CD4-positive, alpha-beta T cell treated with Interleukin-2 at 100 ng/mL for 4 hours (primary cell): ENCODE measurements around the gene SHB.
A peak's percentile ranks its signal among the peaks of the same experiment; 100 is the strongest.
"Not testable (repeated sequence)": the region's sequence is repeated elsewhere in the genome, so short reads cannot be mapped to it uniquely, and the experiment has no call there.

Experiments used
- DNase-seq: peaks from one replicate; pipeline ENCODE4 v3.0.0-alpha.2; 2020; ENCODE audit warnings: low spot score

Gene SHB

DNA sequence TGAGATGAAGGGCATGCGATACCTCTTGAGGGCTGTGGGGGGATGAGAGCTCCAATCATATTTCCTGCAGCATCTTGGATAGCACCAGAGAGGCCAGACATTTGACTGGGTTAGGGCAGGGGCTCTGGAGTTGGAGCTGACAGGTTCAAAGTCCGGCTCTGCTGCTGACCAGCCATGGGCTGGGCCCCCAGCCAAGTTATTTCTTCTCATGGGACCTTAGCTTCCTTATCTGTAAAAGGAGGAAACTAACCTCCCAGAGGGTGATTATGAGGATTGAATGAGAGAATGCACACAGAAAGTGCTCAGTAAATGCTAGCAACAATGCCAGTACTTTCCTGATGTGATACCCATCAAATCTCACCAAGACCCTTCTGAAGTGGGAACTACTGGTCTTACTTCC, 99.9 kb downstream of the SHB start:
- DNase-seq, result no peak

DNA sequence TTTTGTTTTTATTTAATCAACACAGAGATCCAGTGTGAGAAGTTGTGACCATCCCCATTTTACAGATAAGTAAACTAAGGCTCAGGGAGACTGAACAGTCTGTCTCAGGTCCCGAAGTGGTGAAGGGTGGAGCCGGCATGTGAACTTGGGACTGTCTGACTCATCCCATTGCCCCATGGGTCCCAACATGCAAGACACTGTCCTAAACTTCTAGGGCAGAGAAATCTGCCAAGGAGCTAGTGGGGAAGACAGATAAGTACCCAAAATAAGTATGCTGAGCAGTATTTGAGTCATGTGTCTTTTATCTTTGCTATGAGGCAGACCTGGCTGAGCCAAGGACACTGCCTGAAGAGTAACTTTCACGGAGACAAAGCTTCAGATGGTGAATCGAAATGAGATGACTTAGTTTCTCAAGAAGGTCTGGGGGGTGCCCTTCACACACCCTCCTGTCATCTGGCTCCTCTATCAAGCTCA, 100.8 kb downstream of the SHB start:
- no peak for DNase-seq

DNA sequence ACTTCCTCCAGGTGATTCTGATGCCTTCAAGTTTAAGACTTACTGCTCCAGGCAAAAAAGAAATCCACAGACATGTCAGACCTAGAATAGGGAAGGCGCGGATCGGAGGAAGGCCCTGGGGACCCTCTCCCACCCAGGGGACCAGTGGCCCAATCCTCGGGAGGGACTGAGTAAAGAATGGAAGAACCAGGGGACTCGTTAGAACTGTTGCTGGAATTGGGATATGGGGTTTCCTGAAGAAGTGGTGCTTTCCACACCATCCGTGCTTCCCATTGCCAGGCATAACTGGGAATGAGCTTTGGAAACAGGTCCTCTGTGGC, 101.3 kb downstream of the SHB start:
- DNase-seq, result no peak

DNA sequence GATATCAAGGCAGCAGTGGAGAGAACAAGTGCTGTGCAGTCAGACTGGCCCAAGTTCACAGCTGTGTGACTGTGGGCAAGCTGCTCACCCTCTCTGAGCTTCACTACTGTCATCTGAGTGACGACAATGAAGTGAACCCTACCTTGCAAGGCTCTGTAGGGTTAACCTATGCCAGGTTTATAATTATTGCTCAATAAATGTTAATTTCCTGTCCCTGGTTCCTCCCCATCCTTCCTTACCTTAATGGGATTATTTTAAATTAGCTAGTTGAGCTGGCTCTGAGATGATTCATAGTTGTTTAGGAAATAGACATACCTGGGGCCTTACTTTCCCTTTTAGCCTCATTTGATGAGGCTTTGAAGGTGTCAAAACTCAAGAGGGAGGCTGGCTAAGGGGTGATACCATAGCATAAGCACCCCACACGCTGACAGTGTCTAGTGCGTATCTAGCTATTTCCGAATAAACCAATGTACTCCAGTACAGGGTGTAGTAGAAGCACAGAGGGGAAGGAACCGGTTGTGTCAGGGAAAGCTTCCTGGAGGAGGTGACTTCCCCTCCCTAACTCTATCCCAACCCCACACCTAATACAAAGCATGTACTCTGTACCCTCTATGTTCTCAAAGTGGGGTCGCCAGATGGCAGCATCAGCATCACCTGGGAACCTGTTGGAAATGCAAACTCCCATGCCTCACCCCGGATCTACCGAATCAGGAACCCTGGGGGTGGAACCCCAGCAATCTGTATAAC, 101.8 kb downstream of the SHB start:
- DNase-seq, result no peak

DNA sequence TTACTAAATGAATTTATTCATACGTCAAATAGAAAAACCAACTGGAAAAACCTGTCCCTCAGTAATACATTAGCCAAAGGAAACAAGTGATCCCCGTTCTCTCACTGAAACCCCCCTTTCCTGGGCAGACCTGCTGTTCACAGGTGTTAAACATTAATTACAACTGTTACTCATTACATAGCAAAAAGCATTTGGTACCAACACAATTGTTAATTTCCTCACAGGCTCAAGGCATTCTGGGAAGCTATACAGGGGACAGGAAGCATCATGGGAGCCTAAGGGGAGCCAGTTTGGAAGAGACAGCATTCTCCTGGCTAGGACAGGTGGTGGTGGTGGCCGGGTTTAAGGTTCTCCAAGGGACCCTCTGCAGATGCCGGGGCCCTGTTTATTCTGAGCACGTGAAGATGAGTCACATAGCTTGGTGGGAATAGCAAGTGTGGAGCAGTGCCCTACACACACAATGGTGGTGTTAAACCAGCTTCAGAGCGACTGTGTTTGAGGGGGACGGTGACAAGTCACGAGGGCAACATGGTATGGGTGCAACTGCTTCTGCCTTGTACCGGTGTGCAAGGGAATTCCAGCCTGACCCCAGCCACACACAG, 102.5 kb downstream of the SHB start:
- no peak for DNase-seq

DNA sequence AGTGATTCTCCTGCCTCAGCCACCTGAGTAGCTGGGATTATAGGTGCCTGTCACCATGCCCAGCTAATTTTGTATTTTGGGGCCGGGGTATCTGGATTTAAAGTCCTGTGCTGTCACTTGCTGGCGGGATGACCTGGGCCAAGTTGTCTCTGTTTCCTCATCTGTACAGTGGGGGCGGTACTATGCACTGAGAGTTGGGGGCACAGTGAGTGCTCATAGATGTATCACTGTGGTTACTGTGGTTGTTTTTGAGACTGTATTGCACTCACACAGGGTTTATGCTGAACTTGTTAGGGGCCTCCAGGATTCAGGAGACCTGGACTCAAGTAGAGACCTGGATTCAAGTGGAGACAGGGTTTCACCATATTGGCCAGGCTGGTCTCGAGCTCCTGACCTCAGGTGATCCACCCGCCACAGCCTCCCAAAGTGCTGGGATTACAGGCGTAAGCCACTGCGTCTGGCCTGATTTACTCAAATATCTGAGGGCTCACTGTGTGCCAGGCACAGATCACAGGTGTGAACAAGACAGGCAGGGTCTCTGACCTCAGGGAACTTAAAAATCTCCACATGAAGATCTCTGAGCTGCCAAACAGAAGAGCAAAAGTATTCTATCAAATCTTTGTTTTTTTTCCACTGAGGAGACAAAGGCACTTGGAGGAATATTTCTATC, 103.2 kb downstream of the SHB start:
- not testable (repeated sequence) for DNase-seq

DNA sequence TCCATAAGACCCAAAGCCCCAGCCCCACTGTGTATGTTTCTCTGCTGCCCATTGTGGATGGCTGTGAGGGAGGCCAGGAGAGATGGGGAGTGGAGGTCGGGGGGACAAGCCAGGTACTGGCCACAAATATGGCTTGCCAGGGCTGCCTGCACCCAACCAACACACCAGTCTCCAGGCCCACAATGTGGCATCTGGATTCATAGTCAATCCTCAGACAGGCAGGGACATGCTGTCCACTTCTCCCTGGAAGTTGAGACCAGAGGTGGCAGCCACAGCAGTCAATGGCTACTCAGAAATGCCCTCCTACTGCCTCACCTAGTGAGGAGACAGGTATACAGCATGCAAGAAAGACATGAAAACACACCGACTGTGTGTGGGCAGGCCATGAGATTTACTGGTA, 103.9 kb downstream of the SHB start:
- DNase-seq, result no peak

DNA sequence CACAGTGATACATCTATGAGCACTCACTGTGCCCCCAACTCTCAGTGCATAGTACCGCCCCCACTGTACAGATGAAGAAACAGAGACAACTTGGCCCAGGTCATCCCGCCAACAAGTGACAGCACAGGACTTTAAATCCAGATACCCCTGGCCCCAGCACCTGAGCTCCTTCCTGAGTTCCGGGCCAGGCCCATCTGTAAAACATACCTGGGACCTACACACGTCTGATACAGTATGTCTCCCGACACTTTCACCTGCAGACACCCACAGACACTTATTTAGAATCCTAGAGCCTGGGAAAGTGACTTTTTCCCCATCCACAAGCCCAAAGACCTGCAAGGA, 104.3 kb downstream of the SHB start:
- no peak for DNase-seq

DNA sequence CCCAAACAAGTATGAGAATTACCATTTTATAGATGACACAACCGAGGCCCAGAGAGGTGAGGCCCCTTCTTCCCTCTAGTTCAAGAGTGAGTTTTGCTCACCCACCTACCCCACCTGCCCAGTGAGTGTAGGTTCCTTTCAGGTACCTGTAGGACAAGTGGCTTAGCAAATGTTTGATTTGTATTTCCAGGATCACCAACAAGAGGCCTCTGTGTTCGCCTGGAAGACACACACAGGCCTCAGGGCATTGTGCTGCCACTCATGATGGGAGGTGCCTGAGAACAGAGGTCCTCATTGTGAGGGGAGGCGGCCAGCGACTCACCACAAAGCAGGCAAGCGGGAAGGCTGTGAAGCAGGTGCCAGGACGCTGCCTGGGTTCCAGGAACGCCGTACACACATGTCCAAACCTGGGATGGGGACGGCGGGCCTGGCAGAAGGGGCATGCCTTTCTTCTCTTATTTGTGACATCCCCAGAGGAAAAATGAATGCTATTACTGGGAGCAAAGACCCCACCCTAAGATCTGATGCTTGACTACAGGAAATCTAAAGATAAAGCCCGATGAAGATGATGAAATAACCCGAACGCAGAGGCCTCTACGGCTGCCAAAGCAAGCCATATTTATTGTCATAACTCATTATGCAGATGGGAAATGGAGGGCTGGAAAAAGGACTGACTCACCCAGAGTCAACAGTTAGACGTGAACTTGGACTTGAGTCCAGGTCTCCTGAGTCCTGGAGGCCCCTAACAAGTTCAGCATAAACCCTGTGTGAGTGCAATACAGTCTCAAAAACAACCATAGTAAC, 104.9 kb downstream of the SHB start:
- DNase-seq, result no peak

DNA sequence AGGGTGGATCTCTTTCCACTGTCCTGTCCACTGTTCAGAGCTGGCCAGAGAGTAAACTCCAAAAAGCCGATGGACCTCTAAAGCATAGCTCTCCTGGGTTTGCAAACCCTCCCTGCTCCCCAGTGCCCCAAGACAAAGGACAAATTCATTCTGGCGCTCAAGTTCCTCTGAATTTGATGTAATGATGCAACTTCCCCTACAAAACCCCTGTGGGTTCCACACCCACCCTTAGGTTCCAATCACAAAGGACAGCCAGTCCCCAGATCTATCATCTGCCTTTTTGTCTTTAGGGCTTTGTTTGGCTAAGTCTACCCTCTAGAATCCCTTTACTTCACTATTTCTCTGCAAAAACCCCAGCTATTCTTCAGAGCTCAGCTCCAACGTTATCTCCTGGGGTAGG, 107.7 kb downstream of the SHB start:
- no peak for DNase-seq

DNA sequence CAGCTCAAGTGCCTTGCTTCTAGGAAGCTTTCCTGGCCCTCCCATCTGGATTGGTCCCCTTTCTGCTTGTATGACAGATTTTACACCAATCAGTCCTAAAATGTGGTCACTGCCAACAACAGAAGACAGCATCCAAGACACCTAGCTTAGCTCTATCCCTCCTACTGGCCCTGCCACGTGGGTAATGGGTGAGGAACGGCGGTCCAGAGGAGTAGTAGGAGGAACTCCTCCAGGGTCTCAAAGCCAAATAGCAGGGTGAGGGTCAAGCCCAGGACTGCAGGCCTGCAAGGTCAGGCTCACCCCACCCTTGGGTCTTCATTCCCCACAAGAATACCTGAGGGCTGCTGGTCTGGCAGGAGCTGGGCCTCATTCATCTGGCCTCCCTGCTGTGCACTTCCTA, 108.4 kb downstream of the SHB start:
- no peak for DNase-seq

DNA sequence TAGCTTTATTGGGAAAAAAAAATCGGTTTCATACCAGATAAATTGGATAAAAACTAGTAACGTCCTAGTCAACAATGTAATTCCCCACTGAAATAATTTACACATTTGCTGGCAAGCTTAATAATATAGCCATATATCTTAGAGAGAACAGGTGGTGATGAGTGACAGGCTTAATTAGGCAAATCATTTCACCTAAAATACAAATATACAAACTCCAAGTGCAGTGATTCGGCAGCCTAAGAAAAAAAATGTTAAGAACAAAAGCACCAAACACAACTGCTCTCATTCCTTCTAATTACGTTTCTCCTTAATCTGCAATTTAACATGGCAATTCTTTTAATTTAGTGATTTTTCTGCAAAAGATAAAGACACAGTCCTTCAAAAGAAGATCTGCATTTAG, 109.1 kb downstream of the SHB start:
- DNase-seq, result no peak

DNA sequence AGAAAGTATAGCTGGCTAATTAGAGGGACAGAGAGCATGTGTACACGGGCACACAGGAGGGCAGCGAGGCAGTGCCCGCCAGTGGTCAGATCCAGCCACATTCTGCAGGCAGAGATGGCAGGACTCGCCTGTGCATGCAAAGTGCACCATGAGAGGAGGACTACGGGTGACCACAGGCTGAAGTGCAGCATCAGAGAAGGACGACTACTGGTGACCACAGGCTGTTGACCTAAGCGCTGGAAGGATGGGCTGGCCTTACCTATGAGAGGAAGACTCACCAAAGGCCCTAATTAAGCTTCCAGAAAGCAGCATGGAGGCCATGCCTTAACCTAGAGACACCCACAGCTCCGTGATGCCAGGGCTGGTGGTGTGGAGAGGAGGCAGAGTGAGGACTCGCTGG, 110.9 kb downstream of the SHB start:
- no peak for DNase-seq

DNA sequence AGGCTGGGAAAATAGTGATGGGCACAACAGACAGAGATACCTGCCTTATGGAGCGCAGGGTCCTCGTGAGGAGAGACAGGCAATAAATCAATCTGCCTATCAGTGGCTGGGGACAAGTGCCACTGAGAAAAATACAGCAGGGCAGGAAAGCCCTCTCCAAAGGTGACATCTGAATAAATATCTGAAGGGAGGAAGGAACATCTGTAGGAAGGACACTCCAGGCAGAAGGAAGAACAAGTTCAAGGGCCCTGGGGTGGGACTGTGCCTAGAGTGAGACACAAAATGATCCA, 111.4 kb downstream of the SHB start:
- DNase-seq, result no peak

DNA sequence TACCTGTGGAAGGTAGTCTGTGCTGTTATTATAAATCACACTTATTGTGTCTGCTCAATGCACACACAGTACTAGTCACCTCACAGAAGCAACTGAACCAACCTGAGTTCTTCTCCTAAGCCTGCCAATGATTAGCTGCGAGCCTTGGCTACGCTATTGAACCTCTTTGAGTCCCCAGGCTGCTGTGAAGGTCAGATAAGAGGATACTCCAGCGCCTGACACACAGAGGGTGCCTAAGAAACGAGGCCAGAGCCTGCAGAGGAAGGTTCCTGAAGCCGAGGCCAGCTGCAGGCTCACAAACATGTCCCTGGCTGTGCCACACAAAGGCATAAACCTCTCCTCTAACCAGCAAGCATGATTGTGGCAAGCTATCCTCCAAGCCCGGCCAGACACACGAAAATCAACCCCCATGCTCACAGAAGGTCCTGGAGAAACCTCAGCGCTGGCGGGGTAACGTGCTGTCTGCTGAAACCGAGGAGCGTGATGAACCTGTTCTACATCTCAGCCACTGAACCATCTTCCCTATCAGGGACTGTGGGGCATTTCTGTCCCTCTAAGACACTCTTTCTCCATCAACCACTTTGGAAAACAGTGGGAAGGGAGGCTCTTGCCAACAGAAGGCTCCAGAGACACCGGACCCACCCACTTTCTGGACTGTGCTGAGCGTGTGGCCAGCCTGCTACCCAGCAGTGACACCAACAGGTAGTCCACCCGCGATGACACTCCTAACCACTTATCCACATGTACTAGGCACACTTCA, 111.9 kb downstream of the SHB start:
- DNase-seq, result no peak

DNA sequence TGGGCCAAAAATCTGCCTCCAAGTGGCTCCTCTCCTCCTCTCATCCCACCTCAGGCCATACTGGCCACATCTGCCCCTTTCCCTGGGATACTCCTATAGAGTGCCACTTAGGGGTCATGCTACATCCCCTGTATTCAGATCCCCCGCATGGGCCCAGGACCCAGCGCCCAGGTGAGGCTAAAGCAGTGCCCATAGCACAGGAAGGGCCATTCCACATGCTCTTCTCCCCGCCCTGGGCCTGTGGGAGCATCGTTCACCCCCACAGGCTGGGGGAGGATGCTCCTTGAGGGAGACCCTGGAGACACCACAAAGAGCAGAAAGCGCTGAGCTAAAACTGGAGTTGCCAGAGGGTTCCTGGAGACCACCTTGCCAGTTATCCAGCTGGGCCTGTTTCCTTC, 112.6 kb downstream of the SHB start:
- DNase-seq, result no peak

DNA sequence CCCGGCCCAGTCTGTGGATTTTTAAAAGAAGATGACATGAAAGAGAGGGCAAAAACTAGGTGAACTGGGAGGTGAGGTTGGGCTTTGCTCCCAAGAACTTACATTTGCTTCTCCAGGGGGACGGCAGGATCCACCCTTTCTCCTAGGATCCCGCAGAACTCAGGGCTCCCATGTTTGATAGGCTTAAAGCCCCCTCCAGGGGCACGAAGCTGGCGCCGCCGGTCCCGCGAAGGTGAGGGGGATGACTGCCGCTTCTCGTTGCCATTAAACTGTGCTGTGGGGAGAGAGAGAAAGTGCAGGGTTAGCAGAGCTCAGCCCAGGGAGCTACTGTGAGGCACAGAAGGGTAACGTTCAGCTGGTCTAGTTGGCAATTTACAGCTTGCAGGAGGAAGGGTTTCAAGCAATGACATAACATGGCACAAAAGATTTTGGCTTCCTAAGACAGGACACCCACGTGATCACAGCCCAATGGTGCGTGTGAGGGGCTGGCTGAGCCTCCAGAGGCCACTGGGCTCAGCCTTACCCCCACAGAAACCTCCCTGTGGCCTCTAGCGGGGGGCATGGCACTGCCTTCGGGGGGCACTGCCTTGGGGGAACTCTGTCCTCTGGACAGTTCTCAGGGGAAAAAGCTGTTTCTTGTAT, 113.1 kb downstream of the SHB start:
- DNase-seq, result no peak

DNA sequence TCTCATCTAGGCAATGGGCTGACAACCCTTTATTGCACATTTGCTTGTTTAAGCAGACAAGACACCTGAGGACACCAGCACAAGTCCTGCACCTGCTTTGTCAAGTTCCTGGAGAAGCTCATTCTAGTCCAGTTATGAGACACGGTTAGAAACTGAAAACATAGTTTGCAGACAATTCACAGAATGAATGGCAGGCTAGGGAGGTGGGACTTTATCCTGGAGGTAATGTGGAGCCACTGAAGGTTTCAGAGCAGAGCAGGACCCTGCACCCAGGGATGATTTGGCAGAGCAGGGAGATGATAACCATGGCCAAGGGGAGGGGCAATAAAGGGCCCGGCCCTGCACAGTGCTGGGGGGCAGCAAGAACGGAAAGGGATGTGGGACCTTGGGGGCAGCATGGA, 114.4 kb downstream of the SHB start:
- DNase-seq, result no peak

DNA sequence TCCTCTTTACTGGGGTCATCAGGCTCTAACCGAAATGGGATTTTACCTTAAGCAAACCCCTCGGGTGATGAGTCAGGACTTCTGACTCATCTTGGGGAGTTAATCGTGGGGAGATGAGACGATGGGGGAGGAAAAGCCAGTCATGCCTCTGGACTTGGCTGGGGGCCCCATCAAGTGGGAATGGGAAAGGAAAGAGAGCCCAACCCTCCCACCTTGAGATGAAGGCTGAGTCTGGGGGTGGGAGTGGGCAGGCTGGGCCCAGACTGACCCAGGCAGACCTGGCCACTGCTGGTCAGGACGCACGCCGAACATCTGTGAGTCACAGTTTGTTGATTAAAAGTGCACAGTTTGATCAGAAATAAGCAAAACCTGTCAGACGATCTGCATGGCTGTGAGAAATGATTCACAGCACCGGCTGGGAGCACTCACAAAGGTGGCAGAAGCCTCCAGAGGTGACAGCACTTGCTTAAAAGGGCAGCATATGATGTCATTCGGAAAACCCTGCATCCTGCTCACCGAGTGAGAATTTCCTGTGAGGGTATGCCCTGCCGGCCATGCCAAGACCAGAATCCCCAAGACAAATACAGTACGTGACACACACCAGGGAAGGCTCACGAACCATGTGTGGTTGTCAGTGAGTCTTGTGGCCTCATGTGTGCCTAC, 115.1 kb downstream of the SHB start:
- peak; percentile 38 for DNase-seq

DNA sequence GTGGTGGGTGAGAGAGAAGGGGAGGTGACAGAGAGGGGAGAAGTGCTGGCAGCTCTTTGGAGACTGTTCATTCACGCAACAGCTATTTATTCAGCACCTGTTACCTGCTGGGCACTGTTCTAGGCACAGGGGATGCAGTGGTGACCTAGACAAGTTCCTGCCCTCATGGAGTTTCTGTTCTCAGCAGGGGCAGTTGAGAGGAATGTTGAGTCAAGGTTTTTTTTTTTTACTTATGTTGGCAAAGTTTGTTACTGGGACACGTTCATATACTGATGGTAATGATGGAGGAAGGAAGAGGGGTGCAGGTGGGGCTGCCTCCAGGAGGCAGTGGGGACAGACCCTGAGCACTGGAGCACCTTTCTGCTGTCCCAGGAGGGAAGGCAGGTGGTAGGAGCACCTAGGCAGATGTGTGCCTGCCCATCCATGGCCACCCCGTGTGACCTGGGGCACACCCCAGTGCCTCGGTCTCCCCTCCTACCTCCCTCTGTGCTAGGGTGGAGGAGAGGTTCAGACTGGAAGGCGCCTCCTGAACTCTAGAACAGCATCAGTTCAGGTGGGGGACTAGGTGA, 115.7 kb downstream of the SHB start:
- no peak for DNase-seq

DNA sequence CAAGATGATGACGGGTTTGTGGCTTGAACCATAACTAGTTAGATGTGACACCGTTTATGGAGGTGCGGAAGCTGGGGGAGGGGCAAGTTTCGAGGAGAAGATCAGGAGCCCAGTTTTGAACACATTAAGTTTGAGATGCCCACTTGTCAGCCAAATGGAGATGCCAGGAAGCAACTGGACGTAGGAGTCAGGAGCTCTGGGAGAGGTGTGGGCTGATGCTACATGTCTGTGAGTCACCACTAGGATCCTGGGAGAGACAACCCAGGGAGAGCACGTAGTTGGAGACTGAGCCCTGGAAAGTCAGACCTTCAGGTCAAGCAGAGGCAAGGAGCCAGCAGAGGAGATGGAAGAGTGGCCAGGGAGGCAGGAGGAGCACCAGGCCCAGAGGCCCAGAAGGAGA, 116.3 kb downstream of the SHB start:
- no peak for DNase-seq
